GM12878 (cell line): ENCODE measurements around the gene ZNF367. TPM values are rescaled to one million over a fixed set of nuclear protein-coding genes. Genes with fewer than 3 reads are reported as not detected.

ENCODE experiments used
- ATAC-seq: fragments of 200-7000 bp; cut with Tn5 transposase; 3 replicates; pipeline ENCODE4 v1.9.1; 2020; ENCODE audit warnings: mild to moderate bottlenecking, moderate library complexity
- BruUV-seq: library from RNA; stranded (reverse); fragments of 400-500 nt; replicated peaks from 2 replicates; lab custom pipeline; 2021; lab: Mats Ljungman, UMichigan
- CTCF ChIA-PET: fragments of 300-600 bp; sonication (Branson Sonifier 250); formaldehyde crosslinking; extraction: SDS; loops from one replicate; lab custom pipeline; 2021; ENCODE audit warnings: inconsistent platforms; lab: Yijun Ruan, JAX
- POLR2A ChIA-PET: fragments of 350-600 bp; formaldehyde crosslinking; extraction: SDS; loops from one replicate; lab custom pipeline; 2021; ENCODE audit warnings: inconsistent platforms; lab: Charles Lee
- RAD21 ChIA-PET: fragments of 300-600 bp; sonication (Branson Sonifier 250); formaldehyde crosslinking; loops from one replicate; lab custom pipeline; 2023; ENCODE audit warnings: antibody characterized with exemption; ENCODE audit not compliant: unreplicated experiment; lab: Charles Lee
- SMC1A ChIA-PET: fragments of 300-600 bp; sonication (Branson Sonifier 250); formaldehyde crosslinking; loops from one replicate; lab custom pipeline; 2023; ENCODE audit not compliant: unreplicated experiment, uncharacterized antibody; lab: Charles Lee
- DNase-seq: peaks from one replicate; pipeline ENCODE4 v3.0.0-alpha.2; 2011; ENCODE audit warnings: low read depth, low spot score
- FAIRE-seq: peaks from 3 replicates; lab custom pipeline; 2011; peaks lifted over from hg19 to GRCh38; lab: Jason Lieb, UNC
- H2AFZ ChIP-seq: 2 replicates; pipeline ENCODE4 v1.6.0; 2011; ENCODE audit warnings: low read depth, low read length, control low read depth; ENCODE audit not compliant: control insufficient read depth
- H3K27ac ChIP-seq: 2 replicates; pipeline ENCODE4 v1.5.1; 2011; ENCODE audit warnings: control low read depth; ENCODE audit not compliant: control insufficient read depth, insufficient read depth
- H3K27me3 ChIP-seq, 2 experiments: replicated peaks in 1 of 2; 2 replicates each; pipeline versions ENCODE4 v1.6.0 to v1.6.1; 2011; ENCODE audit warnings: low read length in 1 of 2; ENCODE audit not compliant: control insufficient read depth in 2 of 2, insufficient read depth in 2 of 2
- H3K36me3 ChIP-seq, 2 experiments: 2 replicates each; pipeline ENCODE4 v1.5.1; 2011; ENCODE audit warnings: low read length in 1 of 2; ENCODE audit not compliant: control insufficient read depth in 2 of 2, insufficient read depth in 2 of 2
- H3K4me1 ChIP-seq: 2 replicates; pipeline ENCODE4 v1.6.1; 2011; ENCODE audit warnings: mild to moderate bottlenecking, low read length, moderate library complexity, mixed read lengths; ENCODE audit not compliant: control insufficient read depth, insufficient read depth
- H3K4me2 ChIP-seq: 2 replicates; pipeline ENCODE4 v1.6.0; 2011; ENCODE audit warnings: control low read depth; ENCODE audit not compliant: control insufficient read depth, insufficient read depth
- H3K4me3 ChIP-seq: fragments of 200-600 bp; sonication (generic); 2 replicates; pipeline ENCODE4 v1.5.1; 2016
- H3K79me2 ChIP-seq: 2 replicates; pipeline ENCODE4 v1.6.0; 2011; ENCODE audit warnings: low read length; ENCODE audit not compliant: control insufficient read depth, insufficient read depth
- H3K9ac ChIP-seq: 2 replicates; pipeline ENCODE4 v1.8.0; 2011; ENCODE audit warnings: low read length, control low read depth, mixed read lengths; ENCODE audit not compliant: control insufficient read depth, insufficient read depth
- H3K9me3 ChIP-seq: replicated peaks from 3 replicates; pipeline ENCODE4 v1.5.1; 2011; ENCODE audit warnings: mild to moderate bottlenecking, low read length; ENCODE audit not compliant: control insufficient read depth, insufficient read depth
- H4K20me1 ChIP-seq: 2 replicates; pipeline ENCODE4 v1.6.0; 2011; ENCODE audit not compliant: control insufficient read depth, insufficient read depth
- BMI1 ChIP-seq: fragments of 450-650 bp; IDR thresholded peaks from 2 replicates; pipeline ENCODE4 v1.6.1; 2016; ENCODE audit warnings: mild to moderate bottlenecking, moderate library complexity, borderline replicate concordance
- FOS ChIP-seq: IDR thresholded peaks from 3 replicates; pipeline ENCODE4 v1.6.1; 2011; ENCODE audit warnings: borderline replicate concordance; ENCODE audit not compliant: insufficient read length; ENCODE audit errors: extremely low read depth
- MTA3 ChIP-seq: IDR thresholded peaks from 2 replicates; pipeline ENCODE4 v1.6.1; 2012; ENCODE audit warnings: low read length, inconsistent platforms, borderline replicate concordance
- MYB ChIP-seq: fragments of 150-350 bp; IDR thresholded peaks from 2 replicates; pipeline ENCODE4 v1.6.1; 2014; ENCODE audit warnings: mild to moderate bottlenecking, low read depth, low read length, borderline replicate concordance
- STAT1 ChIP-seq: fragments of 450-650 bp; conservative IDR thresholded peaks from 2 replicates; pipeline ENCODE4 v1.6.1; 2014; ENCODE audit warnings: antibody characterized with exemption, mild to moderate bottlenecking
- SUZ12 ChIP-seq: fragments of 200-600 bp; sonication (generic); IDR thresholded peaks from one replicate; pipeline ENCODE4 v1.6.1; 2018; ENCODE audit warnings: antibody characterized with exemption, mild to moderate bottlenecking; ENCODE audit not compliant: unreplicated experiment
- TARDBP ChIP-seq: IDR thresholded peaks from 2 replicates; pipeline ENCODE4 v1.6.1; 2016; ENCODE audit warnings: borderline replicate concordance
- ZBED1 ChIP-seq: IDR thresholded peaks from 2 replicates; pipeline ENCODE4 v1.6.1; 2016; ENCODE audit warnings: borderline replicate concordance
- ZNF217 ChIP-seq: fragments of 450-650 bp; IDR thresholded peaks from 2 replicates; pipeline ENCODE4 v1.6.1; 2017; ENCODE audit warnings: antibody characterized with exemption, mild to moderate bottlenecking
- WGBS: methylation state at CpG from one replicate; pipeline ENCODE4 v1.1.6; 2016; ENCODE audit warnings: low lambda C conversion rate; ENCODE audit not compliant: insufficient replicate concordance, insufficient coverage; ENCODE audit errors: missing lambda C conversion rate; 5-methylcytosine and 5-hydroxymethylcytosine counted together
- in situ Hi-C: fragments of 300-500 bp; cut with MboI; formaldehyde crosslinking; loops from 9 replicates; pipeline ENCODE4 v1.14.3; 2018; ENCODE audit warnings: mixed read lengths
- intact Hi-C: fragments of 100-400 bp; cut with micrococcal nuclease; formaldehyde crosslinking; loops from one replicate; pipeline ENCODE4 v1.14.2; 2022; ENCODE audit not compliant: unreplicated experiment
- polyA plus RNA-seq, 11 experiments: library from polyadenylated mRNA; depleted of rRNA in 4 of 11; unstranded in 6 of 11; stranded (reverse) in 5 of 11; fragments of >200 nt; fragmentation: Nextera tagmentation in 4 of 11; fragmentation: Illumina TruSeq in 1 of 11; extraction: Ambion mirVana in 4 of 11; extraction: Trizol in 1 of 11; gene quantifications; 1 replicate in 1 of 11; 2 replicates in 10 of 11; pipeline versions ENCODE4 v1.2.1 to v1.2.3, GENCODE V29; 2011 to 2016; ENCODE audit warnings: inconsistent platforms in 2 of 11, missing spikeins in 2 of 11, low read depth in 1 of 11
- total RNA-seq, 4 experiments: library from RNA; depleted of rRNA in 3 of 4; stranded (reverse); fragments of >200 nt in 3 of 4; fragmentation: Illumina TruSeq in 1 of 4; extraction: Trizol in 1 of 4; gene quantifications; 2 replicates each; pipeline versions ENCODE4 v1.2.1 to v1.2.3, GENCODE V29; 2013 to 2021
- TF ChIP-seq, protein P1 (sequence below): fragments of 450-650 bp; IDR thresholded peaks from 2 replicates; pipeline ENCODE4 v1.6.1; 2016; ENCODE audit warnings: mild to moderate bottlenecking
- TF ChIP-seq, protein P2 (sequence below), 3 experiments: IDR thresholded peaks in 2 of 3; conservative IDR thresholded peaks in 1 of 3; 2 replicates each; pipeline ENCODE4 v1.5.1; 2011; ENCODE audit warnings: low read depth in 3 of 3, low read length in 3 of 3, mild to moderate bottlenecking in 3 of 3, control low read depth in 2 of 3, moderate library complexity in 2 of 3, inconsistent platforms in 1 of 3, mixed read lengths in 1 of 3; ENCODE audit not compliant: control insufficient read depth in 2 of 3, insufficient read depth in 1 of 3; ENCODE audit errors: extremely low read depth in 1 of 3
- TF ChIP-seq, protein P3 (sequence below): fragments of 450-650 bp; formaldehyde crosslinking; IDR thresholded peaks from 2 replicates; pipeline ENCODE4 v1.4.0; 2020; ENCODE audit warnings: mild to moderate bottlenecking, moderate library complexity

The ZNF367 gene
- total and polyA plus RNA-seq, 10 of the 15 experiments (the other 5 are each of a cell fraction or from before 2014, with no cell fraction given): 2.9 to 16.3 (median 11.1) TPM

DNA sequence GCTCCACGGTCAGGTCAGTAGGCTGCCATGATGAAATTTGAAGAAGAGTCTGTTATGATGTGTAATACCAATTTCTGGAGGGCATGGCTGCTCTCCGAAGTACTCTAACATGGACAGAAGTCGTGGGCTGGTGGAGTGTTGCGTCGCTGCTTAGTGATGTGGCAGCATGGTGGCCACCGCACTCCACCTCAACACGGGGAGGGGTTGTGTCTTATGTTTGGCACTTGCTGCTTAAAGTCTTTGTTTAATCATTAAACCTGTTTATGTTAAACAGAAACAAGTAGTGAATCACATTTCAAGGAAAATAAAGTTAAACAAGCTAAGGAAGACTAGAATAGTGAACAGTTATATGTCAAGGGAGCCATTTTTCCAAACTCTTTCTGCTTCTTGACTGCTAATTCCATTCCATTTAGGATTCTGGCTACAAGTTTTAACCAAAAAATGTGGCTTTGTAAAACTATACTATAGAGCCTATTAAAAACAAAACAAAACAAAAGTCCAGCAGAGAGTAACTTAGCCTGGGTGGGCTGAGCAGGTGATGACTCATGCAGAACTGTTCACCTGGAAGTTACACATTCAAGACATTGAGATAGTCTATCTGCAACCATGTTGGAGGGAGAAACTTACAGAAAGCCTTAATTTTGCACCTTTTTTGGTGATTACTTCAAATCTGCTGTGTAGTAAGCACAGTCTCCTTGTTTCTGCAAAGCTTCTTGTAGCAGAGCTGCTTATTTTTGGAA is 41.3 kb upstream of the ZNF367 start:
- WGBS: 95% methylated on average over 7 of the region's 7 CpGs
- FAIRE-seq (no peak), DNase-seq (no peak), ATAC-seq (no peak)
- Histone ChIP-seq H3K36me3 (no peaks in the 10 kb centered on the region), H3K27ac (no peak overlapping the region), H3K79me2 (no peaks in the 10 kb centered on the region), H3K9me3 (no peaks in the 10 kb centered on the region), H3K4me3 (no peak overlapping the region), H3K9ac (no peak overlapping the region), H3K4me2 (no peak overlapping the region), H4K20me1 (no peaks in the 10 kb centered on the region), H3K4me1 (no peaks in the 10 kb centered on the region), H2AFZ (no peak overlapping the region), H3K27me3 (no peaks in the 10 kb centered on the region)
- ChIA-PET CTCF (interaction anchor here (0.6 kb wide), 1 partner anchor 207 kb away, joined by 3 read pairs; no protein-coding TSS in a partner anchor), POLR2A (no interaction called here), RAD21 (interaction anchor here (1.3 kb wide), 1 partner anchor 17 kb away, joined by 3 read pairs; no protein-coding TSS in a partner anchor), SMC1A (interaction anchor here (2.2 kb wide), 1 partner anchor 17 kb away, joined by 6 read pairs; no protein-coding TSS in a partner anchor)
- in situ Hi-C loops: no loop called here
- intact Hi-C loops: no loop called here
- BruUV-seq: no TSS peak
- TF ChIP-seq, protein P1, sequence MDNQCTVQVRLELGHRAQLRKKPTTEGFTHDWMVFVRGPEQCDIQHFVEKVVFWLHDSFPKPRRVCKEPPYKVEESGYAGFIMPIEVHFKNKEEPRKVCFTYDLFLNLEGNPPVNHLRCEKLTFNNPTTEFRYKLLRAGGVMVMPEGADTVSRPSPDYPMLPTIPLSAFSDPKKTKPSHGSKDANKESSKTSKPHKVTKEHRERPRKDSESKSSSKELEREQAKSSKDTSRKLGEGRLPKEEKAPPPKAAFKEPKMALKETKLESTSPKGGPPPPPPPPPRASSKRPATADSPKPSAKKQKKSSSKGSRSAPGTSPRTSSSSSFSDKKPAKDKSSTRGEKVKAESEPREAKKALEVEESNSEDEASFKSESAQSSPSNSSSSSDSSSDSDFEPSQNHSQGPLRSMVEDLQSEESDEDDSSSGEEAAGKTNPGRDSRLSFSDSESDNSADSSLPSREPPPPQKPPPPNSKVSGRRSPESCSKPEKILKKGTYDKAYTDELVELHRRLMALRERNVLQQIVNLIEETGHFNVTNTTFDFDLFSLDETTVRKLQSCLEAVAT: no peak
- TF ChIP-seq ZNF217 (no peak), TARDBP (no peak), SUZ12 (no peak), STAT1 (no peak), BMI1 (no peak), FOS (no peak), MYB (no peak), ZBED1 (no peak), MTA3 (no peak)
- TF ChIP-seq, protein P2, sequence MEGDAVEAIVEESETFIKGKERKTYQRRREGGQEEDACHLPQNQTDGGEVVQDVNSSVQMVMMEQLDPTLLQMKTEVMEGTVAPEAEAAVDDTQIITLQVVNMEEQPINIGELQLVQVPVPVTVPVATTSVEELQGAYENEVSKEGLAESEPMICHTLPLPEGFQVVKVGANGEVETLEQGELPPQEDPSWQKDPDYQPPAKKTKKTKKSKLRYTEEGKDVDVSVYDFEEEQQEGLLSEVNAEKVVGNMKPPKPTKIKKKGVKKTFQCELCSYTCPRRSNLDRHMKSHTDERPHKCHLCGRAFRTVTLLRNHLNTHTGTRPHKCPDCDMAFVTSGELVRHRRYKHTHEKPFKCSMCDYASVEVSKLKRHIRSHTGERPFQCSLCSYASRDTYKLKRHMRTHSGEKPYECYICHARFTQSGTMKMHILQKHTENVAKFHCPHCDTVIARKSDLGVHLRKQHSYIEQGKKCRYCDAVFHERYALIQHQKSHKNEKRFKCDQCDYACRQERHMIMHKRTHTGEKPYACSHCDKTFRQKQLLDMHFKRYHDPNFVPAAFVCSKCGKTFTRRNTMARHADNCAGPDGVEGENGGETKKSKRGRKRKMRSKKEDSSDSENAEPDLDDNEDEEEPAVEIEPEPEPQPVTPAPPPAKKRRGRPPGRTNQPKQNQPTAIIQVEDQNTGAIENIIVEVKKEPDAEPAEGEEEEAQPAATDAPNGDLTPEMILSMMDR (IDR thresholded peaks at IDR 0.05 in 2 of 3, conservative IDR thresholded peaks at IDR 0.05 in 1 of 3; ENCODE audit: control insufficient read depth in 2 of 3, extremely low read depth in 1 of 3, insufficient read depth in 1 of 3, low read depth in 3 of 3, low read length in 3 of 3): no peak
- TF ChIP-seq, protein P3, sequence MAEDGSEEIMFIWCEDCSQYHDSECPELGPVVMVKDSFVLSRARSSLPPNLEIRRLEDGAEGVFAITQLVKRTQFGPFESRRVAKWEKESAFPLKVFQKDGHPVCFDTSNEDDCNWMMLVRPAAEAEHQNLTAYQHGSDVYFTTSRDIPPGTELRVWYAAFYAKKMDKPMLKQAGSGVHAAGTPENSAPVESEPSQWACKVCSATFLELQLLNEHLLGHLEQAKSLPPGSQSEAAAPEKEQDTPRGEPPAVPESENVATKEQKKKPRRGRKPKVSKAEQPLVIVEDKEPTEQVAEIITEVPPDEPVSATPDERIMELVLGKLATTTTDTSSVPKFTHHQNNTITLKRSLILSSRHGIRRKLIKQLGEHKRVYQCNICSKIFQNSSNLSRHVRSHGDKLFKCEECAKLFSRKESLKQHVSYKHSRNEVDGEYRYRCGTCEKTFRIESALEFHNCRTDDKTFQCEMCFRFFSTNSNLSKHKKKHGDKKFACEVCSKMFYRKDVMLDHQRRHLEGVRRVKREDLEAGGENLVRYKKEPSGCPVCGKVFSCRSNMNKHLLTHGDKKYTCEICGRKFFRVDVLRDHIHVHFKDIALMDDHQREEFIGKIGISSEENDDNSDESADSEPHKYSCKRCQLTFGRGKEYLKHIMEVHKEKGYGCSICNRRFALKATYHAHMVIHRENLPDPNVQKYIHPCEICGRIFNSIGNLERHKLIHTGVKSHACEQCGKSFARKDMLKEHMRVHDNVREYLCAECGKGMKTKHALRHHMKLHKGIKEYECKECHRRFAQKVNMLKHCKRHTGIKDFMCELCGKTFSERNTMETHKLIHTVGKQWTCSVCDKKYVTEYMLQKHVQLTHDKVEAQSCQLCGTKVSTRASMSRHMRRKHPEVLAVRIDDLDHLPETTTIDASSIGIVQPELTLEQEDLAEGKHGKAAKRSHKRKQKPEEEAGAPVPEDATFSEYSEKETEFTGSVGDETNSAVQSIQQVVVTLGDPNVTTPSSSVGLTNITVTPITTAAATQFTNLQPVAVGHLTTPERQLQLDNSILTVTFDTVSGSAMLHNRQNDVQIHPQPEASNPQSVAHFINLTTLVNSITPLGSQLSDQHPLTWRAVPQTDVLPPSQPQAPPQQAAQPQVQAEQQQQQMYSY (CRISPR knock-in tag): no peak
